Pons (tissue), 1 donor: ENCODE data around the gene ZNF385A.

Source experiments
- DNase-seq: peaks from one replicate; pipeline ENCODE4 v3.0.0-alpha.2; 2016; ENCODE audit warnings: low spot score

The ZNF385A gene, protein sequence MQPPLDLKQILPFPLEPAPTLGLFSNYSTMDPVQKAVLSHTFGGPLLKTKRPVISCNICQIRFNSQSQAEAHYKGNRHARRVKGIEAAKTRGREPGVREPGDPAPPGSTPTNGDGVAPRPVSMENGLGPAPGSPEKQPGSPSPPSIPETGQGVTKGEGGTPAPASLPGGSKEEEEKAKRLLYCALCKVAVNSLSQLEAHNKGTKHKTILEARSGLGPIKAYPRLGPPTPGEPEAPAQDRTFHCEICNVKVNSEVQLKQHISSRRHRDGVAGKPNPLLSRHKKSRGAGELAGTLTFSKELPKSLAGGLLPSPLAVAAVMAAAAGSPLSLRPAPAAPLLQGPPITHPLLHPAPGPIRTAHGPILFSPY

DNA sequence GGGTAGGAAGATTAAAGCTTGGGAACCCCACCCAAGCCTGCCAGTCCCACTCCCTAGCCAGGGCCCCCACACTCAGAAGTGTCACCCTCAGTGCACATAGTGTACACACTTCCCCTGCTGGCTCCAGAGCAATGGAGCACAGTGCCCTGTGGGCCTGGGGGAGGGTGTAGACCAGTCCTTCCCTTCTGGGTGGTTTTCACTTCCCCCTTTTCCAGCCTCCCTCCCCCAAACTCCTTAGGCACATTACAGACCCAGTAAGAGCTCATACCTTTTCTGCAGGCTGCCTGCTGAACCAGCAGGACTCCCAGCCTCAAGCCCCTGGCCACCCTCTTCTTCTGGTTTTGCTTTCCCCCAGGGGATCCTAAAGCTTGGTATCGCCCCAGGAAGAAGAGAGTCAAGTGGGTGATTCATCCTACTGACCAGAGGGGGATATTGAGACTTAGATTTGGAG, at the start of gene ZNF385A:
ZNF385A (minus strand) TSS at position 143 of the 451 bp plus-strand sequence. CDS start 219 bp downstream, outside the sequence.
- peak; percentile 72 for DNase-seq

DNA sequence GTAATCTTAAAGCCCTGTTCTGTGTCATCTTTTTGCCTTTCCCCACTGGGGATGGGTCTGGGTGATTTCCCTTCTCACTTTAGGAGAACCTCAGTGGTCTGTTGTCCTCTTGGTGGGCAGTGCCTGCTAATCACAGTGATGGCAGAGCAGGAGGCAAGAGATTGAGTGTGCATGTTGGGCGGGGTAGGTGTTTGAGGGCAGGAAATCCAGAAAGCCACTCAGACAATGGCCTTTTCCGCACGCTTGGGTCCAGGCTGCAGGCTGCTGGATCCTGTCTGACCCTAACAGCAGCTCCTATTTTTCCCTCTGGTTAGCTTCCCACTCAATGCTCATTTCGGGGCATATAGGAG, 48.3 kb upstream of the ZNF385A start:
- DNase-seq: no peak

DNA sequence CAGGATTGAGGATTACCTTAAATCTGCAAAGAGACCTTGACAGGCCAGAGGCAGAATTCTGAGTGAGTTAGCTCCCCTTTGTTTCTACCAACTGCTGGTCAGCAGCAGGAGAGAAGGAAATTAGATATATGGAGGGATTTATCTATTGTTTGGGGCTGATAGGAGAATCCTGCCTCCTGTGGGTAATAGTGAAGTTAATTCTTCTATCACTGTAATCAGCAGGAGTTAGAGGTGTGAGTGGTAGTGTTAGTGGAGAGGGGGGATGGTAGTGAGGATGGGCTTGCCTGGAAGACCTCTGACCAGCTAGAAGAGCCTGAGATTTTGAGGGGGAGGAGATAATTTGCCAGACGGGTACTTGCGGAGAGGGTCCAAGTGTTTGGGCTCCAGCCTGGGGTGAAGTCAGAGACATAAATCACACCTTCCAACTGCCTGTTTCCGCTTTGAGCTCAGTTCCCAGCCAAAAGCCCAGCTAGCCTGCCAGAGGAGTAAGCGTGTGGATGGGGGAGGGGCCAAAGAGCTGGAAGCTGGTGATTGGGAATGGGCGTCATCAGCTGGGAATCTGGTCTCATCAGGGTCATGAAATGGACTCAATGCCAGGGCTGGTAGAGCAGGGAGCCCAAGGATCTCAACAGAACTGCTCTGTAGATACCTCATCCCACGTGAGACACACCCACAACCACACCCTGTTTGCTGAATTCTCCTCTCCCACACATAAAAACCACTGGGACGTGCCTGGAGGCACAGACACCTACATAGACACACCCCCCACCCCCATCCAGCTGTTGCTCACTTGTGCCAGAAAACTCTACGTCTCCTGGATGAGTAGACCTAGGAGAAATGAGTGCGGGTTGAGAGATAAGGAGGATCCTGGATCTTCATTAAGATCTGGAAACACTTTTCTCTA, 47.6 kb upstream of the ZNF385A start:
- DNase-seq: no peak

DNA sequence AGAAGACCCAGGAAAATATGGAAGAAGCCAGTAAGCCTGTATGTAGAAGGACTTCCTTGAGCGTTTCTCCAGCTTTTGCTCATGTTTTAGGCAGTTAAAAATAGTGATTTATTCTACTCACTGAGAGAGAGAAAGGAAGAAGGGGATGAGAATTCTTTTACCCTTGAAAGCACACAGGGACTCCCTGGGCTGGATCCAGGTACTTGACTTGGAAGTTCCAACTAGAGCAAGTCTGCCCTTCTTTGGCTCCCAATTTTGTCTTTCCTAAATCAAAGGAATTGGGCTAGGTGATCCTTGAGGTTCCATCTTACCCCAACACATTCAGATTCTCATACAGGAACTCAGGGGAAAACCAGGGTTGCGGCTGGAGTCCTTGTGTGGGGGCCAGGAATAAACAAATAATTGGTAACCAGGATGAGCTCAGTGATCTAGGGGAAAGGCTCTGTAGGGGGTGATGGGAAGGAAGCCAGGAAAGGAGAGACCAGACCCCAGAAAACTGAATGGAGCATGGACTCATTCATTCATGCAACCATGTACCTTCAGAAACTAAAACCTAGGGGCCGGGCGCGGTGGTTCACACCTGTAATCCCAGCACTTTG, 46.0 kb upstream of the ZNF385A start:
- DNase-seq: no peak

DNA sequence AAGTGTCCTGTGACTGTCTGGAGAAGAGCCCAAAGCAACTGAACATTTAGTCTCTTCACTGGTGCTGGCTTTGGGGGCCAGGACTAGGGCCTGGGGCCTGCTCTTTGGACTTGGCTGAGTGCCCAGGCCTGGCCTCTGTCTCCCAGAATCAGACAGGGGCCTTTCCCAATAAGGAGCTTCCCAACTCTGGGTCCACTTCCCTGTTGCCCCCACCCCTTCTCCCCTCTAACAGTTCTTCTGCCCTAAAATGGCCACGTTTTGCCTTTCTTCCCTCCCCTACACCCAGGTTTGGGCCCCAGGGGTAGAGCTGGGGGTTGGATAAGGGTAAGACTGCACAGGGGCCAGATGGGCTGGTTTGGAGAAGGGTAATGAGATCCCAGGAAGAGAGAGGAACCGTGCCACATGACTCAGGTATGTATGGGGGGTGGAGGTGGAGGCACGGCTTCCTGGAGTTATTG, 44.5 kb upstream of the ZNF385A start:
- DNase-seq: no peak

DNA sequence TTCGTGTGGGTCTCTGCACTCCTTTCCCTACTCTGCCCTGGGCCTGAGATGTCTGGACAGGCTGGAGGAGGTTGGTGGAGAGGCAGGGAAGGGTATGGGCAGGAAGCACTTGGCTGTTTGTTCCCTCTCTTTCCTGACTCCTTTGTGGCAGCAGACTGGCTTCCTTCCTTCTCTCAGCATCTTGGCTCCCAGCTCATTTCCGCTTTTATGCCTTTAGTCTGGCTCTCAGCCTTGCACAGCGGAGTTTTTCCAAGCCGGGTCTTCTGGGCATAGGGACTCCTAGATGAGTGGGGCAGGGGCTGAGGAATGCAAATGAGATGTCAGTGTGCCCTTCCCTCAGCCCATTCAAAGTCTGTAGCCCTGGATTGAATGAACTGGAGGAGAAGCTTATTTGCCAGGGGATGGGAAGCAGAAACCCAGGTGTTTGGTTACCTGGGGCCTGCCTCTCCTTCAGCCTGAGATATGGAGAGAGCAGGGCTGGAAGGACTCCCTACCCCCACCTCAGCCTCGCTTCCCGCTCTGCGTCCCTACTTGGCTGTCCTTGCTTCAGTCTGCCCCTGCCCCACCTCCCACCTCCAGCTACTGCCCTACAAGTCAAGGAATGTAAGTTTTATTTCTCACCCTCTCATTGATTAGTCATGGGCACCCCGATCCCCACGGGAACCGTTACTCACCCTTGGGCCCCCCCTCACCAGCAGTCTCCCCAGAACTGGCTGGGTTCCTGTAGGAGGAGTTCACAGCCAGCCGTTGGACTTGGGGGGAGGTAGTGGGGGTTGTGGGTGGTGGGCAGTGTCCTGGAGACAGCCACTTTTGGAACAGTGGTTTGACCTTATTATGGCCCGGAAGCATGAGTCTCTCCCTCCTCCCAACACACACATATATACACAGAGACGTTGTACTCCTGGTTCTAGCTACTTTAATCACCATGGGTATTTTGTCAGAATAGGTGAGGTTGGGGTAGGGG, 43.8 kb upstream of the ZNF385A start:
- DNase-seq: no peak

DNA sequence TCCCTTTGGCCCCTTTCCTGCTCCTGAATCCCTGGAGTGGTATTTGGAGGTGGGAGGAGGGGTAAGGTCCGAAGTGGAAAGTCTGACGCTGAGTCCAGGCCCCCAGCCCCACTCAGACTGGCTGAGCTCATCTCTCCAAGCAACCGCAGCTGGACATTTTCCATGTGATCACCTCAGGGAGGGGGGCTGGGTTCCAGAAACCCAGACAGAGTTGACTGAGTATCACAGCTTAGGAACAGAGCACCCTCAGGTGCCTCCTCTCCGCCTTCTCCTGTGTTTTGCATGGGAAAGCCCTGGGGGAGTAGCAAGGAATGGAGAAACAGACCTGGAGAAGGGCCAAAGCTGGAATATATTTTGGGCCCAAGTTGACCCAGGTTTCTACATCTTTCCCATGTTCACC, 42.6 kb upstream of the ZNF385A start:
- no peak for DNase-seq

DNA sequence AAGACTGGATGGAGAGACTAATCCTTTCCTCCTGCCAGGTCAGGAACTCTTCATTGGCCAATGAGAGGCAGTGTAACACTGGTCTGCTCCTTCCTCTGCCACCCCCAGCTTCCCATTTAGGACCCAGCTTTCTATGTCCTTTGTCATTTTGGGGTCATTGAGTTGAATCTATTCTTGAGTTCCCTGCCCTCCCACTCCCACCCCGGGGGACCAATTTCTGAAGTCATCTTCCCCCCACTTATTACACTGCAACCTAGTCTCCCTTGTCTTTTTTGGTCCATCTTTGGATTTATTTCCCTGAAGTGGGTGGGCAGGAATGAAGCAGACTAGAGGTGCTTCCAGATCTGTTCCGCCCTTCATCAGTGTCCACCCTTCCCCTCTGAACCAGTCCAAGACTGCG, 42.2 kb upstream of the ZNF385A start:
- no peak for DNase-seq

DNA sequence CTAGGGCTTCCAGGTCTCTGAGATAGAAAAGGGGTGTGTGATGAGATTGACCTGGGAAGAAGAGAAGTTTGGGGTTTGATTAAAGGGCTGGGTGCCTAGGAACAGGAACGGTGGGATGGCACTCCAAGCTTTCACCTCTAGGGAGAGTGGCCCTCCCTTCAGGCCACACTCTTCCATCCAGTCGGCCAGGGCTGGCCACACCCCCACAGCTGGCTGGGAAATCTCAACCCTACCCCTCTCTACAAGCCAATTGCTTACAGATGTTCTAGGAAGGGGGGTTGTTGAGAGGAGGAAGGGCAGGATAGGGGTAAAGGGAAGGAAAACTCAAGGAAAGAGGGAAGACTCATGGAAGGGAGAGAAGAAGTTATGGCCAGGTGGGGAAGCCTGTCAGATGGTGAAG, 41.2 kb upstream of the ZNF385A start:
- DNase-seq: no peak

DNA sequence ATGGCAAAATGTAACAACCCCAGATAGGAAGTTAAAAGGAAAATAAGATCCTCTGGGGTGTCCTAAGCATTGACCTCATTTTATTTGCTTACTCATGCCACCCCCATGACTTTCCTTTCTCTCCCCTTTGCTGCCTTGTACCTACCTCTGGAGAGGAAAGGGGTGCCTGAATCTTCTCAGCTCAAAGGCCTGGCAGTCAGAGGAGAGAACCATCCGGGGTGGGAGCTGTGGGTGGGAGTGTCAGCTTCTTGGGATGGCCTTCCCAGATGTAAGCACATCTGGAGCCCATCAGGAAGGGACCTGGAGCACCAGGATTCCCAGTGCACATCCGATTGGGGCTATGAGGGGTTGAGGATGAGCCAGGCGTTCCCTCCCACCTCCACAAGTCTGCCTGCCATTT, 39.7 kb upstream of the ZNF385A start:
- no peak for DNase-seq

DNA sequence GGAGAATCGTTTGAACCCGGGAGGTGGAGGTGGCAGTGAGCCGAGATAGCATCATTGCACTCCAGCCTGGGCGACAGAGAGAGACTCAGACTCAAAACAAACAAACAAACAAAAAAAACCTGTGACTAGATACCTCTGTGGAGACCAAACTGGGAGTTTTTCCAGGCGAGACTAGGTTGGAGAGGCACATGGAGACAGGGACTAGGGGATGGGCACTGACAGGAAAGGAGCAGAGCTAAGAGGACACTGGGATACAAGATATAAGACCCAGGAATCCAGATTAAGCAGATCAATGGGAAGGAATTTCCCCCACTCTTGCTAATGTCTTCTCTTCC, 39.2 kb upstream of the ZNF385A start:
- DNase-seq: no peak

DNA sequence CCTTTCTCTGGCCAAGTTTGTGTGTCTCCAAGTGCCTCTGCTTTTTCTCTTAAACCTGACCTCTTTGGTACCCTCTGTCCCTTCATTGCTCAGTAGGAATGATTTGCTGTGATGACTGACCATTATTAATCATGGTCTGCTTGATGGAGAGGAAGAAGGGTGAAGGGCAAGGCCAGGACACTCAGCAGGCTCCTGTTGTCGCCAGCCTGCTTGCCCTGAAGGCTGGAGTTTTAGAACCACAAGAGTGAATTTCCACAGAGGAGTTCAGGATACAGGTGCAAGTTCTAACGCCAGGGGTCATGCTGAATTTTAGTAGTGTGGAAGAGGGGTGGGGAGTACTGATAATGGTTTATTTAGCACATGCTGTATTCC, 37.3 kb upstream of the ZNF385A start:
- no peak for DNase-seq

DNA sequence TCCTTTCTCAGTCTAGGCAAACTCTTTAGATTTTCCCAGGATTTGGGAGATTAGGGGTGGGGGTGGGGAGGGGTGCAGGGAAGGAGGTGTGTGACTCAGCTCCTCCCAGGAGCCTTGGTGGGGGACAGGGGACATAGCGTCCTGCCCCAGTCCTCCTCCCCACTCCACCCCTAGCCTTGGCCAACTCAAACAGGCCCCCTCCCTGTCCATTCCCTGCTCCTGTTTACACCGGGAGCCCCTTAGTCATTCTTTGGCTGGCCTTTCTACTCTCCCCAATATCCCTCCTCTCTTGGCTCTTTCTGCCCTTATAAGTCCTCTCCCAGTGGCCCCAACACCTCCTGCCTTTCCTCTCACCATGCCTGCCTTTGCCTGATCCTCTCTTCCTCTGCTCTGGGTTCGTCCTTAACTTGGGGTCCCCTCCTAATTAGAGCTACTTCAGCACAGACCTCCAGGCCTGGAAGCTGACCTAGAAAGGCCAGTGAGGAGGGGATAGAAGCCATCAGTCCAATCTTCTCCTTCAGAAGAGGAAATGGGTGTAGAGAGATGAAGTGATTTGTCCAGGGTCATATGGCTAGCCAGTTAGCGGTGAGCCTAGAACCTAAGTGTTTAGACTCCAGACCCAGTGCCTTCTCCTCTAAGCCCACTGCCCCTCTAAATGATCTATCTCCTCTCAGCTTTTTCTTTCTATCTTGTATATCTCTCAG, 36.8 kb upstream of the ZNF385A start:
- no peak for DNase-seq

DNA sequence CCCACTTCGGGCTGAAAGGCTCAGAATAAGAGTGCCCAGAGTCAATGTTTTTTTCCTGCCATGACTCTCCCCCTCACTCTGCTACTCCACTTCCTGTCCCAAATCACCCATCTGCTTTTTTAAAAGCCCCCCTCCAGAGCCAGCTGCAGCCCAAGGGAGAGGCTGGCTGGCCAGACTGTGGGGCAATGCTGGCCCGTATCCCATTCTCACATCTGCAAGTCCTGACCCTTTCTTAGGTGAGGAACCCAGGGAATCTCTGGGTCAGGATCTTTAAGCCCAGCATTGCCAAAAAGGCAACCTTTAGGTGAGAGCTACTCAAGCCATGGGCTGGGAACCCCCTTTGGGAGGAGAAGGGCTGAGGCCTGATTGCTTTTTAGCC, 36.2 kb upstream of the ZNF385A start:
- DNase-seq: no peak

DNA sequence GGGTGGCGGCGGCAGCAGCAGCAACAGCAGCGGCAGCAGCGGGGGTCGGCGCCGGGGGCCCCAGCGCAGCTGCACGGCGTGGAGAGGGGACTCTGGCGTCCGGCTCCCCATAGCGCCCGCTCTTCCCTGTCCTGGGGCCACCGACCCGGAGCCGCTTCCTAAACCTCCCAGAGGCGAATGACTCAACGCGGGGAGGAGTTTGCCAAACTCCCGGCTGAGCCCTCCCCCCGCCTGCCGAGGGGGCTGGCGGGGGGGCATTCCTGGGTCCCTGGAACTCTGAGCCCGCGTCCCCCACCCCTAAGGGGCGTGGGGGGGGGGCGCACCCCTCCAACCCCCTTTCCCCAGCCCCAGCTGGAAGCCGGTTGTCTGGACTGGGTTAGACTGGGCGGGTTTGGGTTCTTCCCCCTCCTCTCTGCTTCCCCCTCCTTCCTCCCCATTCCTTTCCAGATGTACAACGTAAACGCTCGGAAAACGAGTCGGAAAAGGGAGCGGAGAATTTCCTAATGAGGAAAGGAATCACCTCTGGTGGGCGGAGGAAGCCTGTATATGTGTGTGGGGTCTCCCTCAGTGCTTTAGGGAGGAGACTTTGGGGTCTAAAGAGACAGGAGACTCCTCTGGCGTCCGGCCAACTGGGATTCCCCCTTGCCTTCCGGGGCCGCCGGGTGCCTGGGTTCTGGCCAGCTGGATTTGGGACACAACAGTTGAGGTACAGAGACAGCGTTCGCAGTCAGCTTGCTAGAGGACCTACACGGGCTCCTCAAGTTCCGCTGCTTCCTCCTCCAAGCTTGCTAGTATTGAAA, 34.8 kb upstream of the ZNF385A start, which contains the start of gene ITGA5:
ITGA5 (minus strand) TSS at position 179 of the 800 bp plus-strand sequence; CDS start at position 111, 68 bp downstream.
- DNase-seq: no peak

DNA sequence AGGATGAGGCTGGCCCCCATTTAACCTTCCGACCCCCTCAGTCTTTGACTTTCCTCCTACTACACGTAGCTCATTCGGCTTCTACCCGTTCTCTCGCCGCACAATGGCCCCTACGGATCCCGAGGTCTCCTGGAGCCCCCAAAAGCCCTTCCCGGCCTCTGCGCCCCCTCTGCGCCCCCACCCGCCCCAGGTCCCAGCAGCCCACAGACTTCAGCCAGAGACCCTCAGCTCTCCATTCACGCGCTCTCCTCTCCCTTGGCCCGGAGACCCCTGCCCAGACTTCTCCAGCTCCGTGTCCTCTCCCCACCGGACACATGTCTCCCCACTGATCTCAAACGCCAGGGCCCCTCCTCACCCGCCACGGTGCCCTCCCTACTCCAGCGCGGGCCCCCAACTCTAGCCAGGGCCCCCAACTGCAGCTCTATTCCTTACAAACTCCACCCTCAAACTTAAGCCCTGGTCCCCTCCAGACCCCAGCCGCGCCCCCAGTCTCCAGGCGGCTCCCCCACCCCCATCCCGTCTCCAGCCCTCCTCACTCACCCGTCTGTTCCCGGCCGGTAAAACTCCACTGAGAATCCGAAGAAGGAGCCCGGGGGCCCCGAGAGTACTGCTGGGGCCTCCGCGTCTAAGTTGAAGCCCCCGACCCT, 34.0 kb upstream of the ZNF385A start:
- no peak for DNase-seq

DNA sequence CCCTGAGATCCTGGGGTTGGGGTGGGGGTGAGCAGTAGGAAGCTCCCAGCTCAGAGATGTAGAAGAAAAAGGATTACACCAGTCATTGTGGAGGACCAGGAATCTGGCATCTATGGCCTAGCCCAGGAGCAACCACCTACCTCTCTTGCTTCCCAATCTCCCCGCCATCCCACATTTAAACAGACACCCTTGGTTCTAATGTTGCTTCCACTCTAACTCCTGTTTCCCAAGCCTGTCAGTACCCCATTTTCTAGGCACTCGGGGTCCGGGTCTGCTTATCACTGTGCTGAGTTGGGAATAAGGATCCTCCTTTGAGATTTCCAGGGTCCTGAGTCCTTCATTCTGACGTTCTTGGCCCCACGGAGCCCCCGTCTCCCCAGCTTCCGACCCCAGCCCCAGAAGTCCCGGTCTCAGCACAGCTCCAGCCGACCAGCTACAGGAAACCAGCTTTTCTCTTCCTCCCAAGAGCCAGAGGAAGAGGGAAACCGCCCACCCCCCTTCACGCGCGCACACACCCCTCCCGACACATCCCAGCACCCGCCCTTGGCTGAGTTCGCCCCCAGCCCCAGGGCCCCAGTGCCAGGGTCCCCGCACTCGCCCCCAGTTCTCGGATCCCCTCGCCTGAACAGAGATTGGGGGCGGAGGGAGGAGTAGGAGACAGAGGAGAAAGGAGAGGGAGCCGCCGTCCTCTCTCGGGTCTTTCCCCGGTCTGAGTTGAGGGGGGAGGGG, 33.3 kb upstream of the ZNF385A start:
- no peak for DNase-seq

DNA sequence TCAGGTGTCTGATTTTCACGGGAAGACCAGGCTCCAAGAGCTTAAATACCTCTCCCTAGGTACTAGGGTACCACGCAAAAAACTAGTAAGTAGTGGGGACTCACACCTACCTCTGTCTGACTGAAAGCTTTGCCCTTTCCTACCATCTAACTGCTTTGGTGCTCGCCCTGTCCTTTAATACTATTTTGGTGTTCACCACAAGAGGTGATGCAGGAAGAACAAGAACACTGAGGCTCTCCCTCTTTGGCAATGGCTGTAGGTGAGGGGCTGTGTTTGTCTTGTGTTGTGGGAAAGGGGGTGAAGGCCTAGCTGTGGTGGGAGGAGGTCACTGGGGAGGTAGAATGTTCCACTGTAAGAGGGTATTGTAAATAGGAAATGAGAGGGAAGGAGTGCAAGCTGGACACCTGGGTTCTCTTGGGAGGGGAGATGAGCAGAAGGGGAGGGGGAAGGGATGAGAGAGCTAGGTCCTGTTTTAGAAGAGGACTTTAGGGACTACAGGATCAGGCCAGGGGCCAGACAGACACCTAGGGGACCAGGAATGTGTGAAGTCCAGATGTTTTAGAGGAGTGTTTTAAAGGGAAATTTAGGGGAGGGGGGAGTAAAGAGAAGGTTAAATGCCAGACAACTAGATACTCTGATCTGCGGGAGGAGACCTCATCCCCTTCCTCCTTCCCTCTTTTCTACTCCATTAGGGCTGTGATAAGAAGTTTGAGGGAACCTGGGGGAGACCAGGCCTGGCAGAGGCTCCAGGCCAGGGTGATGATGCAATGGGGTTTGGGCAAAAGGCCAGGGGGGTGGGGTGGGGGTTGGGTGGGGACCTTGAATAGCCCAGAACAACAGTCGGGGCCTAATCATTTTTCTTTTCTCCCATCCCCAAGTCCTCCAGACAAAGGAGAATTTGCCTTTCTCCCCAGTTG, 32.4 kb upstream of the ZNF385A start:
- no peak for DNase-seq
